ENCODE data around the gene LYPD6B. TPM values are rescaled to one million over a fixed set of nuclear protein-coding genes. Genes with fewer than 3 reads are reported as not detected.

LYPD6B gene
- total RNA-seq, 2 experiments from 2014 or later: not detected

DNA sequence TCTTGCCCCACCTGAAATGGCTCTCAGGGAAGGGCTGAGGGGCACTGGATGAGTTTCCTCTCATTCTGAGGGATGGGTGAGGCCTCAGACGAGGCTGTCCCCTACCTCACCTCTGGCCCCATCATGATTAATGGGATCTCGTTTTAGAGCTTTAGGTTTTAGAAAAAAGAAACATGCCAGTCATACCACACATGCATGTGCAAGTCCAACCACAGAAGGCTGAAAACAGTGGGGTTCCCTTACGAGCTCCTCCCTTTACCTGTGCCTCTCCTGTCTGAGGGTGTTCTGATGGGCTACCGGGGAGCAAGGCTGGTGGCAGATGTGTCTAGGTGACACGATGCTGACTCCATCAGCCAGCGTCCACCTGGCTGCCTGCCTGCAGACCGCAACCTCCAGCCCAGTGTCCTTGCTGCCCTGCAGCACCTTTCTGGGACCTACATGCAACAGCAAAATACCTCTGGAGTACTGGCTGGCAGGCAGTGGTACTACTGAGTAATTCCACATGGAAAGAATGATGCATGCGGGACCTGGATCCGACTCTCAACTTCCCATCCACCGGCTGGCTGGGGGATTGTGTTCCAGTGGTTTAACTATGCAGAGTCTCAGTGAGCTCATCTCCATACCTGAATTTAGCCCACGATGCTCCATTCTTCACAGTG, 9.1 kb upstream of the LYPD6B start:
- Histone ChIP-seq H4K20me1 (ENCODE audit: insufficient read depth, low read length) (no peaks in the 10 kb centered on the region), H3K79me2 (ENCODE audit: insufficient read depth, low read depth, low read length) (no peaks in the 10 kb centered on the region), H3K36me3 (ENCODE audit: insufficient read depth, low read length) (no peaks in the 10 kb centered on the region), H3K9me3 (ENCODE audit: low read length) (no peaks in the 10 kb centered on the region), H3K4me1 (ENCODE audit: insufficient read depth, low read length, poor library complexity, severe bottlenecking) (peaks cover 21% of the 10 kb centered on the region), H2AFZ (ENCODE audit: low read length) (no peak overlapping the region), H3K4me3 (ENCODE audit: low read depth, low read length, poor library complexity, severe bottlenecking) (no peak overlapping the region), H3K9me2 (ENCODE audit: insufficient read depth, low read length) (no peaks in the 10 kb centered on the region), H3K27ac (ENCODE audit: low read depth, low read length, poor library complexity, severe bottlenecking) (no peak overlapping the region), H3K4me2 (ENCODE audit: low read length) (no peak overlapping the region)
- DNase-seq (ENCODE audit: low spot score): no peak
- no peak for TF ChIP-seq EZH2phosphoT487 (IDR thresholded peaks at IDR 0.05; ENCODE audit: borderline replicate concordance, low read depth, low read length)
- TF ChIP-seq, protein P1, sequence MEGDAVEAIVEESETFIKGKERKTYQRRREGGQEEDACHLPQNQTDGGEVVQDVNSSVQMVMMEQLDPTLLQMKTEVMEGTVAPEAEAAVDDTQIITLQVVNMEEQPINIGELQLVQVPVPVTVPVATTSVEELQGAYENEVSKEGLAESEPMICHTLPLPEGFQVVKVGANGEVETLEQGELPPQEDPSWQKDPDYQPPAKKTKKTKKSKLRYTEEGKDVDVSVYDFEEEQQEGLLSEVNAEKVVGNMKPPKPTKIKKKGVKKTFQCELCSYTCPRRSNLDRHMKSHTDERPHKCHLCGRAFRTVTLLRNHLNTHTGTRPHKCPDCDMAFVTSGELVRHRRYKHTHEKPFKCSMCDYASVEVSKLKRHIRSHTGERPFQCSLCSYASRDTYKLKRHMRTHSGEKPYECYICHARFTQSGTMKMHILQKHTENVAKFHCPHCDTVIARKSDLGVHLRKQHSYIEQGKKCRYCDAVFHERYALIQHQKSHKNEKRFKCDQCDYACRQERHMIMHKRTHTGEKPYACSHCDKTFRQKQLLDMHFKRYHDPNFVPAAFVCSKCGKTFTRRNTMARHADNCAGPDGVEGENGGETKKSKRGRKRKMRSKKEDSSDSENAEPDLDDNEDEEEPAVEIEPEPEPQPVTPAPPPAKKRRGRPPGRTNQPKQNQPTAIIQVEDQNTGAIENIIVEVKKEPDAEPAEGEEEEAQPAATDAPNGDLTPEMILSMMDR (conservative IDR thresholded peaks at IDR 0.05; ENCODE audit: low read length): no peak
- CTCF ChIA-PET (ENCODE audit: unreplicated experiment): no interaction called here
- POLR2A ChIA-PET: interaction anchor here (0.7 kb wide), 1 partner anchor 50 kb away, joined by 4 read pairs; no protein-coding TSS in a partner anchor
- intact Hi-C loops (cut with micrococcal nuclease; ENCODE audit: unreplicated experiment): no loop called here
- BruUV-seq (replicated peaks): no TSS peak

DNA sequence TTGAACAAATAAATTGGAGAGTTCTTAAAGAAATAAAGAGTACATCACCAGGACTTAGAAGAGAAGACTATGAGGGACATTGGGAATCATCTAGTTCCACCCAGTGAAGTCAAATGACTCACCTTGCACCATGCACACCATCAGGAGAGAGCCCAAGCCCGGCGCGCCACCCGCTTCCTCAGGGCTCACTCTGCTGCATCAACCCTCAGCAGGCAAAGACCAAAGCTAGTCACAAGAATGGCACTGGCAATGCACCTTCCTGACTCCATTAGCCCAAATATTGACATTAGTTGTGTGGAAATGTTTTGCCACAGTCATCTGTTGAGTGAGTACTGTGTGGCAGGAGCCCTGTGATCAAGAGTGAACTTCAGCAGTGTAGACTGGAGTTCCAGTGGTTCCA, 7.1 kb upstream of the LYPD6B start:
- Histone ChIP-seq H2AFZ (ENCODE audit: low read length) (no peak overlapping the region), H3K36me3 (ENCODE audit: insufficient read depth, low read length) (no peaks in the 10 kb centered on the region), H3K4me2 (ENCODE audit: low read length) (no peak overlapping the region), H3K9me3 (ENCODE audit: low read length) (no peaks in the 10 kb centered on the region), H3K9me2 (ENCODE audit: insufficient read depth, low read length) (no peaks in the 10 kb centered on the region), H3K27ac (ENCODE audit: low read depth, low read length, poor library complexity, severe bottlenecking) (no peak overlapping the region), H3K4me1 (ENCODE audit: insufficient read depth, low read length, poor library complexity, severe bottlenecking) (peaks cover 23% of the 10 kb centered on the region), H3K4me3 (ENCODE audit: low read depth, low read length, poor library complexity, severe bottlenecking) (no peak overlapping the region), H3K79me2 (ENCODE audit: insufficient read depth, low read depth, low read length) (no peaks in the 10 kb centered on the region), H4K20me1 (ENCODE audit: insufficient read depth, low read length) (no peaks in the 10 kb centered on the region)
- POLR2A ChIA-PET: interaction anchor here (4.1 to 5.6 kb wide), 2 partner anchors 10 to 13 kb away, joined by 24 to 33 read pairs; no protein-coding TSS in a partner anchor
- DNase-seq (ENCODE audit: low spot score): no peak
- CTCF ChIA-PET (ENCODE audit: unreplicated experiment): interaction anchor here (1.1 kb wide), 2 partner anchors 13 to 14 kb away, joined by 3 to 4 read pairs; no protein-coding TSS in a partner anchor
- no peak for TF ChIP-seq EZH2phosphoT487 (IDR thresholded peaks at IDR 0.05; ENCODE audit: borderline replicate concordance, low read depth, low read length)
- TF ChIP-seq, protein P1 (conservative IDR thresholded peaks at IDR 0.05; ENCODE audit: low read length): no peak
- intact Hi-C loops (cut with micrococcal nuclease; ENCODE audit: unreplicated experiment): no loop called here
- no TSS peak for BruUV-seq (replicated peaks)

DNA sequence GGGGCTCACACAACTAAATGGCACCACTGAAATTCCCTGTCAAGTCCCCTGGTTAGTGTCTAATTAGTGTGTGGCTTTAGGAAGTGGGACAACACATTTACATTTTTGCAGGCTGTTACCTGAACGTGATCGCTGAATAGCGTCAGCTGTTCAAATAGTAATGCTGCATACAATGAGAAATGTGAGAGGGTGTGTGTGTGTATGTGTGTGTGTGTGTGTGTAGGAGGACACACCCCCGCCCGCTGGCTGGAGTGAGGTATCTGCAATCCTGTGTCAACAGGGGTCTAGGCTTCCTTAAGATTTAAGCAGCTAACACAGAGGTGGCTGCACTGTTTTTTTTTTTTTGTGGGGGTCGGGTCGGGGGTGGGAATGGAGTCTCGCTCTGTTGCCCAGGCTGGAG, 4.8 kb upstream of the LYPD6B start:
- ChIA-PET CTCF (ENCODE audit: unreplicated experiment) (interaction anchor here (1.0 to 2.5 kb wide), 2 partner anchors 12 to 15 kb away, joined by 3 to 11 read pairs; no protein-coding TSS in a partner anchor), POLR2A (interaction anchor here (0.6 to 5.6 kb wide), 5 partner anchors 12 to 1080 kb away, joined by 3 to 33 read pairs (median 3); no protein-coding TSS in a partner anchor)
- no peaks in the 10 kb centered on the region for H3K36me3 ChIP-seq (ENCODE audit: insufficient read depth, low read length)
- no peak overlapping the region for H3K4me2 ChIP-seq (ENCODE audit: low read length)
- DNase-seq (ENCODE audit: low spot score): peak; percentile 20
- no peaks in the 10 kb centered on the region for H3K79me2 ChIP-seq (ENCODE audit: insufficient read depth, low read depth, low read length)
- no TSS peak for BruUV-seq (replicated peaks)
- H3K9me3 ChIP-seq (ENCODE audit: low read length): no peaks in the 10 kb centered on the region
- H2AFZ ChIP-seq (ENCODE audit: low read length): no peak overlapping the region
- H3K9me2 ChIP-seq (ENCODE audit: insufficient read depth, low read length): no peaks in the 10 kb centered on the region
- peaks cover 25% of the 10 kb centered on the region for H3K4me1 ChIP-seq (ENCODE audit: insufficient read depth, low read length, poor library complexity, severe bottlenecking)
- no peaks in the 10 kb centered on the region for H4K20me1 ChIP-seq (ENCODE audit: insufficient read depth, low read length)
- H3K27ac ChIP-seq (ENCODE audit: low read depth, low read length, poor library complexity, severe bottlenecking): no peak overlapping the region
- intact Hi-C loops (cut with micrococcal nuclease; ENCODE audit: unreplicated experiment): loop anchor here (1.0 kb wide), 1 partner anchor 12 kb away; no protein-coding TSS in a partner anchor
- TF ChIP-seq, protein P1 (conservative IDR thresholded peaks at IDR 0.05; ENCODE audit: low read length): no peak
- no peak for TF ChIP-seq EZH2phosphoT487 (IDR thresholded peaks at IDR 0.05; ENCODE audit: borderline replicate concordance, low read depth, low read length)
- H3K4me3 ChIP-seq (ENCODE audit: low read depth, low read length, poor library complexity, severe bottlenecking): no peak overlapping the region
